Ovary (tissue), 3 donors: Measurements from ENCODE around the gene CNTN5.

ENCODE experiments used
- EP300 ChIP-seq: sonication (generic); formaldehyde crosslinking; IDR thresholded peaks from one replicate; pipeline ENCODE4 v1.6.1; 2017; ENCODE audit warnings: antibody characterized with exemption
- POLR2A ChIP-seq: fragments of 450-650 bp; IDR thresholded peaks from one replicate; pipeline ENCODE4 v1.6.1; 2017; ENCODE audit warnings: antibody characterized with exemption, mild to moderate bottlenecking, moderate library complexity
- TF ChIP-seq, protein P1 (sequence below), 3 donors: fragments of 450-650 bp in 2 of 3; fragments of 200-600 bp in 1 of 3; IDR thresholded peaks; one replicate each; pipeline versions ENCODE4 v1.5.1 to v1.8.0; 2016 to 2022; ENCODE audit warnings: antibody characterized with exemption in 3 of 3, mild to moderate bottlenecking in 1 of 3
- donor health status: DM: no; HTN: no; CAD: no.

DNA sequence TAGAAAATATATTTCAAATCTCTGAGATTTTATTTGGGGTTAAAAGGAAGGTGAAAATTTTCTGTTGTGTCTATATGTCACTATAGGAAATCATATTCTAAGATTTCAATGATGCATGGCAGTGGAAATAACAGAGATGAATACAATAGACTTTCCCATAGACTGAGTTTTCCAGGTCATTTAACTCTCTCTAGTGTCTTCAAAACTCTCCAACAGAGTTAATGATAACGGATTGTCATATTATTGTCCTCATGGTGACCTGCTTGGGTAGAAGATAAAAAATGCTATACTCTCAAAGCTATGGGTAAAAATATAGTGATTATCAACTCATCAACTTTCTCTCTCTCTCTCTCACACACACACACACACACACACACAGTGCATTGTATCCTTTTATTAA is 312.9 kb downstream of the CNTN5 start:
- no peak for TF ChIP-seq EP300
- TF ChIP-seq, protein P1, sequence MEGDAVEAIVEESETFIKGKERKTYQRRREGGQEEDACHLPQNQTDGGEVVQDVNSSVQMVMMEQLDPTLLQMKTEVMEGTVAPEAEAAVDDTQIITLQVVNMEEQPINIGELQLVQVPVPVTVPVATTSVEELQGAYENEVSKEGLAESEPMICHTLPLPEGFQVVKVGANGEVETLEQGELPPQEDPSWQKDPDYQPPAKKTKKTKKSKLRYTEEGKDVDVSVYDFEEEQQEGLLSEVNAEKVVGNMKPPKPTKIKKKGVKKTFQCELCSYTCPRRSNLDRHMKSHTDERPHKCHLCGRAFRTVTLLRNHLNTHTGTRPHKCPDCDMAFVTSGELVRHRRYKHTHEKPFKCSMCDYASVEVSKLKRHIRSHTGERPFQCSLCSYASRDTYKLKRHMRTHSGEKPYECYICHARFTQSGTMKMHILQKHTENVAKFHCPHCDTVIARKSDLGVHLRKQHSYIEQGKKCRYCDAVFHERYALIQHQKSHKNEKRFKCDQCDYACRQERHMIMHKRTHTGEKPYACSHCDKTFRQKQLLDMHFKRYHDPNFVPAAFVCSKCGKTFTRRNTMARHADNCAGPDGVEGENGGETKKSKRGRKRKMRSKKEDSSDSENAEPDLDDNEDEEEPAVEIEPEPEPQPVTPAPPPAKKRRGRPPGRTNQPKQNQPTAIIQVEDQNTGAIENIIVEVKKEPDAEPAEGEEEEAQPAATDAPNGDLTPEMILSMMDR (IDR thresholded peaks at IDR 0.05) = no peak
- no peak for TF ChIP-seq POLR2A
